Mucosa of rectum (tissue), 2 donors: ENCODE measurements around the gene DENND5B.

Experiments used
- H3K27ac ChIP-seq, 2 donors: one replicate each; pipeline ENCODE4 v1.7.0; 2013; ENCODE audit warnings: inconsistent platforms in 2 of 2, low read depth in 2 of 2, low read length in 2 of 2
- H3K27me3 ChIP-seq, 2 donors: one replicate each; pipeline ENCODE4 v1.7.0; 2013; ENCODE audit warnings: low read length in 2 of 2; ENCODE audit not compliant: control insufficient read depth in 2 of 2, insufficient read depth in 2 of 2
- H3K36me3 ChIP-seq, 2 donors: one replicate each; pipeline ENCODE4 v1.7.0; 2013; ENCODE audit warnings: low read length in 2 of 2; ENCODE audit not compliant: control insufficient read depth in 2 of 2, insufficient read depth in 2 of 2
- H3K4me1 ChIP-seq, 2 donors: one replicate each; pipeline ENCODE4 v1.7.0; 2013; ENCODE audit warnings: low read length in 2 of 2, mild to moderate bottlenecking in 1 of 2; ENCODE audit not compliant: control insufficient read depth in 2 of 2, insufficient read depth in 2 of 2
- H3K4me3 ChIP-seq, 2 donors: one replicate each; pipeline ENCODE4 v1.7.0; 2013; ENCODE audit warnings: low read length in 2 of 2
- H3K9ac ChIP-seq, 2 donors: one replicate each; pipeline ENCODE4 v1.7.0; 2013; ENCODE audit warnings: low read length in 2 of 2, low read depth in 1 of 2, mild to moderate bottlenecking in 1 of 2
- H3K9me3 ChIP-seq, 2 donors: one replicate each; pipeline ENCODE4 v1.7.0; 2013; ENCODE audit warnings: low read length in 2 of 2; ENCODE audit not compliant: control insufficient read depth in 2 of 2
- donor health status: healthy.
- donor health status: Normal muscosa, but diverticular disease.

DENND5B gene

GRCh38 chr12:31370531-31371255 lies 220.2 kb downstream of the DENND5B start:
- Histone ChIP-seq H3K9me3 (no peaks in the 10 kb centered on the region), H3K36me3 (no peaks in the 10 kb centered on the region), H3K27me3 (no peaks in the 10 kb centered on the region), H3K27ac (peak overlapping the region; percentile 90 to 91), H3K9ac (peak overlapping the region; percentile 69 to 74), H3K4me3 (peak overlapping the region; percentile 59 to 71), H3K4me1 (peaks cover 15 to 18% of the 10 kb centered on the region in 2 donors)

- peak overlapping the region; percentile 90 to 91 for H3K27ac ChIP-seq
- peak overlapping the region; percentile 59 to 71 for H3K4me3 ChIP-seq
These were observed 221.0 kb downstream of the DENND5B start for GRCh38 chr12:31369712-31370521.

GRCh38 chr12:31368666-31369361 lies 222.1 kb downstream of the DENND5B start:
- Histone ChIP-seq H3K9me3 (no peaks in the 10 kb centered on the region), H3K36me3 (no peaks in the 10 kb centered on the region), H3K4me3 (no peak overlapping the region), H3K27me3 (no peaks in the 10 kb centered on the region), H3K27ac (peak overlapping the region in 1 of 2 donors; percentile 21), H3K4me1 (peaks cover 16 to 20% of the 10 kb centered on the region in 2 donors), H3K9ac (no peak overlapping the region)

More at GRCh38 chr12:31369712-31370521, 221.0 kb downstream of the DENND5B start:
- peak overlapping the region; percentile 69 to 74 for H3K9ac ChIP-seq
- H3K4me1 ChIP-seq: peaks cover 15 to 18% of the 10 kb centered on the region in 2 donors
- H3K9me3 ChIP-seq: no peaks in the 10 kb centered on the region
- H3K36me3 ChIP-seq: no peaks in the 10 kb centered on the region
- no peaks in the 10 kb centered on the region for H3K27me3 ChIP-seq

GRCh38 chr12:31366104-31366621 lies 224.8 kb downstream of the DENND5B start:
- Histone ChIP-seq H3K9ac (no peak overlapping the region), H3K4me1 (peaks cover 30 to 41% of the 10 kb centered on the region in 2 donors), H3K4me3 (no peak overlapping the region), H3K36me3 (no peaks in the 10 kb centered on the region), H3K27ac (no peak overlapping the region), H3K9me3 (no peaks in the 10 kb centered on the region), H3K27me3 (no peaks in the 10 kb centered on the region)

- Histone ChIP-seq H3K9ac (no peak overlapping the region), H3K4me3 (no peak overlapping the region), H3K4me1 (peaks cover 18 to 29% of the 10 kb centered on the region in 2 donors), H3K36me3 (no peaks in the 10 kb centered on the region), H3K27ac (peak overlapping the region; percentile 82 to 84), H3K27me3 (no peaks in the 10 kb centered on the region), H3K9me3 (no peaks in the 10 kb centered on the region)
These were observed 227.1 kb downstream of the DENND5B start for GRCh38 chr12:31363831-31364230.

GRCh38 chr12:31363416-31363809 lies 227.5 kb downstream of the DENND5B start:
- Histone ChIP-seq H3K9ac (peak overlapping the region in 1 of 2 donors; percentile 36), H3K9me3 (no peaks in the 10 kb centered on the region), H3K4me1 (peaks cover 18 to 25% of the 10 kb centered on the region in 2 donors), H3K4me3 (no peak overlapping the region), H3K27me3 (no peaks in the 10 kb centered on the region), H3K27ac (peak overlapping the region; percentile 82 to 84), H3K36me3 (no peaks in the 10 kb centered on the region)

- no peaks in the 10 kb centered on the region for H3K9me3 ChIP-seq
- H3K27ac ChIP-seq: peak overlapping the region; percentile 82 to 84
These were observed 228.0 kb downstream of the DENND5B start for GRCh38 chr12:31362759-31363415.

GRCh38 chr12:31362115-31362758 lies 228.7 kb downstream of the DENND5B start:
- H3K9me3 ChIP-seq: no peaks in the 10 kb centered on the region
- peak overlapping the region; percentile 55 to 58 for H3K4me3 ChIP-seq
- H3K9ac ChIP-seq: peak overlapping the region; percentile 20 to 69
- H3K27me3 ChIP-seq: no peaks in the 10 kb centered on the region
- H3K4me1 ChIP-seq: peaks cover 18 to 24% of the 10 kb centered on the region in 2 donors
- no peaks in the 10 kb centered on the region for H3K36me3 ChIP-seq
- H3K27ac ChIP-seq: peak overlapping the region; percentile 82 to 84

More at GRCh38 chr12:31362759-31363415, 228.0 kb downstream of the DENND5B start:
- peak overlapping the region; percentile 55 to 58 for H3K4me3 ChIP-seq
- peaks cover 18 to 24% of the 10 kb centered on the region in 2 donors for H3K4me1 ChIP-seq
- H3K27me3 ChIP-seq: no peaks in the 10 kb centered on the region
- H3K9ac ChIP-seq: peak overlapping the region; percentile 20 to 69
- no peaks in the 10 kb centered on the region for H3K36me3 ChIP-seq

GRCh38 chr12:31361730-31362114 lies 229.2 kb downstream of the DENND5B start:
- H3K27ac ChIP-seq: peak overlapping the region; percentile 82 to 84
- H3K27me3 ChIP-seq: no peaks in the 10 kb centered on the region
- peak overlapping the region; percentile 55 to 58 for H3K4me3 ChIP-seq
- no peaks in the 10 kb centered on the region for H3K36me3 ChIP-seq
- H3K4me1 ChIP-seq: peaks cover 18 to 24% of the 10 kb centered on the region in 2 donors
- H3K9ac ChIP-seq: peak overlapping the region in 1 of 2 donors; percentile 69
- no peaks in the 10 kb centered on the region for H3K9me3 ChIP-seq
